ENCODE data around the gene ZC3H12D.

The ZC3H12D gene

DNA sequence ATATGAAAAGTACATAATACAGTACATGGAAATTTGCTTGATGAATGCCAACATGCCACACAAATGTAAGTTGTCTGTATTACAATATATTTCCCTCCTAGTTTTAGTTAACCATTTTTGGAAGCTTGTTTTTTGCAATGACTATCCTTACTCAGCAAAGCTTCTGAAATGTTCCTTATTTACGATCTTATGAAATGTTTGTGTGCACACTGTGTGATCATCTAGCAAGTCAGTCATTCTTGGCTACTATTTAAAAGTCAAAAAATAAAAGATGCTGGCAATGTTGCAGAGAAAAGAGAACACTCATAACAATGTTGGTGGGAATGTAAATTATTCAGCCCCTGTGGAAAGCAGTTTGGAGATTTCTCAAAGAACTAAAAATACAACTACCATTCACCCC, 50.9 kb downstream of the ZC3H12D start:
- H3K36me3 ChIP-seq (ENCODE audit: control insufficient read depth, insufficient read depth, low read length): no peaks in the 10 kb centered on the region
- peaks cover 6% of the 10 kb centered on the region for H3K4me1 ChIP-seq (ENCODE audit: control insufficient read depth, insufficient read depth, low read length)
- H3K27me3 ChIP-seq (ENCODE audit: control insufficient read depth, insufficient read depth, low read length, poor library complexity, severe bottlenecking): no peaks in the 10 kb centered on the region
- no peaks in the 10 kb centered on the region for H3K9me3 ChIP-seq (ENCODE audit: control insufficient read depth, low read length)
- no peak overlapping the region for H3K4me3 ChIP-seq (ENCODE audit: insufficient read depth, low read depth, low read length)
- no peak overlapping the region for H3K27ac ChIP-seq (ENCODE audit: insufficient read depth, low read depth, low read length, poor library complexity, severe bottlenecking)
- 88 to 92% methylated on average over 1 of the region's 1 CpG for WGBS, 2 experiments

DNA sequence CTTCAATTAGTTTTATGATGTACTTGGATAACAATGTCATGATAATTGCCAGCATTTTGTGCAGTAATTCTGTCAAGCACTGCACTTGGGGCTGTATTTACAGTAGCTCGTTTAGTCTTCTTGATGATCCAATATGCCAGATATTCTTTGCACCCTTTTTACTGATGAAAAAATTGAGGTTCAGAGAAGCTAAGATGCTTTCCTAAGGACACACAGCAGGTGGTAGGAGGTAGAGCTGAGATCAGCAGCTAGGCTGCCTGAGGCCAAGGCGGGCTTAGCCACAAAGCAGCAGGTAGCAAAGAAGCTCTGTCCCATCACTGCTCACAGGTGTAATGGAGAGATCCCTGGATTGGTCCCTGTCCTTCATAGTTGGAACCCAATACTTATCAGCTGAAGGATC, 51.4 kb downstream of the ZC3H12D start:
- no peaks in the 10 kb centered on the region for H3K9me3 ChIP-seq (ENCODE audit: control insufficient read depth, low read length)
- H3K36me3 ChIP-seq (ENCODE audit: control insufficient read depth, insufficient read depth, low read length): no peaks in the 10 kb centered on the region
- 81 to 86% methylated on average over 2 of the region's 2 CpGs for WGBS, 2 experiments
- peaks cover 10% of the 10 kb centered on the region for H3K4me1 ChIP-seq (ENCODE audit: control insufficient read depth, insufficient read depth, low read length)
- H3K27me3 ChIP-seq (ENCODE audit: control insufficient read depth, insufficient read depth, low read length, poor library complexity, severe bottlenecking): no peaks in the 10 kb centered on the region
- H3K27ac ChIP-seq (ENCODE audit: insufficient read depth, low read depth, low read length, poor library complexity, severe bottlenecking): no peak overlapping the region
- H3K4me3 ChIP-seq (ENCODE audit: insufficient read depth, low read depth, low read length): no peak overlapping the region

DNA sequence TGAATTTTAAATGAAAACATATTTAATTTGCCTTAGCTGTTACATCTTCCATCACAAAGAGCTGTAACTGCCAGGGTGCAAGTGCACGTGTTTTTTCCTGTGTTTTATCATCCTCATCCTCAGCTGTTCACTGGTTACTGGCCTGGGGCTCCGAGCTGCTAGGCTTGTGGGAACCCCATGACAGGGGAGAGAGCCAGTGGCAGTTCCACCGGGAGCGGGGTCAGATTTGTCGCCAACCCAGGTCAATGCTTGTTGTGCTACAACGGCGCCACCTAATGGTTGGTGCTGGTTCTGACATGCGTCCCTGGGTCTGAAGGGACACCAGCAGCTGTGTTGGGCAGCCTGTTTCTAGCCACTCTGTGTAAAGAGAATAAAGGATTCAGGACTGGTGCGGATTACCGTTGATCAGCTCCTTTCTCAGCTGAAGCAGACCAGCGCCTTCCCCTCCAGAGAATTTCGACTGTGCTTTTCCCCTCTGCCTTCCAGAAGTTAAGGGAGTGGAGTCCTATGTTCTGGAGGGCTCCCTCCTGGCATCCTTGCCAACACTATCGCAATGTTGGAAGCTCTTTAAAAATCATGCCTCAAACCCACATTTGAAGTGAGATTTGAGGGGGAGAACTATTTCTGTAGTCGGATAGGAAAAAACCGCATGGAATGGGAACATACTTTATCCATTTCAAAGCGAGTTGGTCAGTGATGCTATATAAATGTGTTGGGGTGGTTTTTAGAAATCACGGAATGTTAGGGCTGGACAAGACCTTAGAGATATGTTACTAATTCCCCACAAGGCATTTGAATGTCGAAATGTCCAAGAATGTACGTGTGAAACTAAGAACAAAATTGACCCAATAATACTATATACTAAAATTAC, 52.7 kb downstream of the ZC3H12D start:
- Histone ChIP-seq H3K27ac (ENCODE audit: insufficient read depth, low read depth, low read length, poor library complexity, severe bottlenecking) (no peak overlapping the region), H3K9me3 (ENCODE audit: control insufficient read depth, low read length) (no peaks in the 10 kb centered on the region), H3K4me3 (ENCODE audit: insufficient read depth, low read depth, low read length) (no peak overlapping the region), H3K4me1 (ENCODE audit: control insufficient read depth, insufficient read depth, low read length) (peaks cover 10% of the 10 kb centered on the region), H3K36me3 (ENCODE audit: control insufficient read depth, insufficient read depth, low read length) (no peaks in the 10 kb centered on the region), H3K27me3 (ENCODE audit: control insufficient read depth, insufficient read depth, low read length, poor library complexity, severe bottlenecking) (no peaks in the 10 kb centered on the region)
- WGBS, 2 experiments: 37 to 40% methylated on average over 19 of the region's 19 CpGs

DNA sequence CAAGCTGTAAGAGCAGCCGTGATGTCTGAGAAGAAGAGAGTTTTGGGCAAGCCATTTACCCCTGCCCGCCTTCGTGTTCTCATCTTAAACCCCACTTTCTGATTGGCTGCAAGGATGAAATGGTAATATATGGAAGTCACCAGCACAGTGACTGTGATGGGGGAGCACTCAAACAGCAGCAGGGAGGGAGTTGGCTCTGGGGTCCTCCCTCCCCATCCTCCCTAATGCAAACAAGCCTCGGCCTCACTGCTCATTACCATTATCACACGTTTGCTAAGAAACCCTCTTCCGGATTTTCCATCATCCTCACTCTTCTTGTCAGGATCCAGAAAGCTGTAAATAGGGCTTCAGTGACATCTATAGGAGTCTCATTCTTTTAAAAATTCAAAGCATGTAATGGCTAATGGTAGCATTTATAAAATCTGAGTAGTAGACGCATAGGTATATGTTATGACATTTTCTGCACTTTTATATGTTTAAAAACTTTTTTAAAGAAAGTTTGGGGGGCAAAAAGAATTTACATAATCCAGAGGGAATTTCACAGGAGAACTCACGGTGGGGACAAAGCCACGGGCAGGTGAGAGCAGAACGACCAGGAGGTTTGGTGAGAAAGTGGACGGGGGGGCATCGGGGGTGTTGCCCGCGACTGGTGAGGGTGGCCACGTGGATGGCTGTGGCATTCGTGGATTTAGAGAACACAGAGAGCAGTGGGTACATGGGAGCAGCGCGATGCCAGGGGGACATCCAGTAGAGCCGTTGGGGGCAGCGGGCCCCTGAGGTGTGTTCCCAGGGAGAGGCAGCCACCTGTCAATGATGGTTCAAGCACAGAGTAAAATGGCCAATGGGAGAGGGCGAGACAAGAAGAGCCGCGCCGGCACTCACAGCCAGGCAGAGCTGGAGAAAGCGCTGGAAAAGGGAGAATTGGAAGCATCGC, 55.1 kb downstream of the ZC3H12D start:
- no peak overlapping the region for H3K27ac ChIP-seq (ENCODE audit: insufficient read depth, low read depth, low read length, poor library complexity, severe bottlenecking)
- H3K36me3 ChIP-seq (ENCODE audit: control insufficient read depth, insufficient read depth, low read length): no peaks in the 10 kb centered on the region
- H3K27me3 ChIP-seq (ENCODE audit: control insufficient read depth, insufficient read depth, low read length, poor library complexity, severe bottlenecking): no peaks in the 10 kb centered on the region
- whole genome bisulfite sequencing, 2 experiments: 91% methylated on average over 26 of the region's 26 CpGs
- peaks cover 10% of the 10 kb centered on the region for H3K4me1 ChIP-seq (ENCODE audit: control insufficient read depth, insufficient read depth, low read length)
- no peak overlapping the region for H3K4me3 ChIP-seq (ENCODE audit: insufficient read depth, low read depth, low read length)
- H3K9me3 ChIP-seq (ENCODE audit: control insufficient read depth, low read length): no peaks in the 10 kb centered on the region

- Histone ChIP-seq H3K9me3 (ENCODE audit: control insufficient read depth, low read length) (no peaks in the 10 kb centered on the region), H3K27me3 (ENCODE audit: control insufficient read depth, insufficient read depth, low read length, poor library complexity, severe bottlenecking) (no peaks in the 10 kb centered on the region), H3K4me3 (ENCODE audit: insufficient read depth, low read depth, low read length) (no peak overlapping the region), H3K4me1 (ENCODE audit: control insufficient read depth, insufficient read depth, low read length) (peaks cover 16% of the 10 kb centered on the region), H3K36me3 (ENCODE audit: control insufficient read depth, insufficient read depth, low read length) (no peaks in the 10 kb centered on the region), H3K27ac (ENCODE audit: insufficient read depth, low read depth, low read length, poor library complexity, severe bottlenecking) (no peak overlapping the region)
- WGBS, 2 experiments: 94 to 95% methylated on average over 4 of the region's 4 CpGs
Measured at GRCh38 chr6:149428606-149429005, 56.2 kb downstream of the ZC3H12D start.

GRCh38 chr6:149425754-149426153, 59.1 kb downstream of the ZC3H12D start:
- Histone ChIP-seq H3K36me3 (ENCODE audit: control insufficient read depth, insufficient read depth, low read length) (no peaks in the 10 kb centered on the region), H3K4me3 (ENCODE audit: insufficient read depth, low read depth, low read length) (no peak overlapping the region), H3K4me1 (ENCODE audit: control insufficient read depth, insufficient read depth, low read length) (peaks cover 21% of the 10 kb centered on the region), H3K27me3 (ENCODE audit: control insufficient read depth, insufficient read depth, low read length, poor library complexity, severe bottlenecking) (no peaks in the 10 kb centered on the region), H3K9me3 (ENCODE audit: control insufficient read depth, low read length) (no peaks in the 10 kb centered on the region), H3K27ac (ENCODE audit: insufficient read depth, low read depth, low read length, poor library complexity, severe bottlenecking) (no peak overlapping the region)
- WGBS, 2 experiments: 92 to 96% methylated on average over 5 of the region's 5 CpGs

- Histone ChIP-seq H3K4me1 (ENCODE audit: control insufficient read depth, insufficient read depth, low read length) (peaks cover 21% of the 10 kb centered on the region), H3K36me3 (ENCODE audit: control insufficient read depth, insufficient read depth, low read length) (no peaks in the 10 kb centered on the region), H3K9me3 (ENCODE audit: control insufficient read depth, low read length) (no peaks in the 10 kb centered on the region), H3K27ac (ENCODE audit: insufficient read depth, low read depth, low read length, poor library complexity, severe bottlenecking) (no peak overlapping the region), H3K27me3 (ENCODE audit: control insufficient read depth, insufficient read depth, low read length, poor library complexity, severe bottlenecking) (no peaks in the 10 kb centered on the region), H3K4me3 (ENCODE audit: insufficient read depth, low read depth, low read length) (no peak overlapping the region)
- 95% methylated on average over 8 of the region's 8 CpGs for WGBS, 2 experiments
Measured at GRCh38 chr6:149425224-149425623, 59.6 kb downstream of the ZC3H12D start.

- no peak overlapping the region for H3K4me3 ChIP-seq (ENCODE audit: insufficient read depth, low read depth, low read length)
Measured at GRCh38 chr6:149423964-149424440, 60.8 kb downstream of the ZC3H12D start.

GRCh38 chr6:149422581-149422980, 62.2 kb downstream of the ZC3H12D start:
- H3K27me3 ChIP-seq (ENCODE audit: control insufficient read depth, insufficient read depth, low read length, poor library complexity, severe bottlenecking): no peaks in the 10 kb centered on the region
- H3K27ac ChIP-seq (ENCODE audit: insufficient read depth, low read depth, low read length, poor library complexity, severe bottlenecking): no peak overlapping the region
- H3K4me3 ChIP-seq (ENCODE audit: insufficient read depth, low read depth, low read length): no peak overlapping the region
- no peaks in the 10 kb centered on the region for H3K9me3 ChIP-seq (ENCODE audit: control insufficient read depth, low read length)
- 91 to 98% methylated on average over 4 of the region's 4 CpGs for WGBS, 2 experiments
- no peaks in the 10 kb centered on the region for H3K36me3 ChIP-seq (ENCODE audit: control insufficient read depth, insufficient read depth, low read length)
- H3K4me1 ChIP-seq (ENCODE audit: control insufficient read depth, insufficient read depth, low read length): peaks cover 11% of the 10 kb centered on the region

More at GRCh38 chr6:149423964-149424440, 60.8 kb downstream of the ZC3H12D start:
- Histone ChIP-seq H3K4me1 (ENCODE audit: control insufficient read depth, insufficient read depth, low read length) (peaks cover 16% of the 10 kb centered on the region), H3K27ac (ENCODE audit: insufficient read depth, low read depth, low read length, poor library complexity, severe bottlenecking) (no peak overlapping the region), H3K27me3 (ENCODE audit: control insufficient read depth, insufficient read depth, low read length, poor library complexity, severe bottlenecking) (no peaks in the 10 kb centered on the region), H3K9me3 (ENCODE audit: control insufficient read depth, low read length) (no peaks in the 10 kb centered on the region), H3K36me3 (ENCODE audit: control insufficient read depth, insufficient read depth, low read length) (no peaks in the 10 kb centered on the region)
- WGBS, 2 experiments: 53 to 57% methylated on average over 7 of the region's 7 CpGs

GRCh38 chr6:149421132-149421531, 63.7 kb downstream of the ZC3H12D start:
- no peaks in the 10 kb centered on the region for H3K36me3 ChIP-seq (ENCODE audit: control insufficient read depth, insufficient read depth, low read length)
- 89 to 97% methylated on average over 4 to 5 of the region's 5 CpGs for WGBS, 2 experiments
- H3K4me1 ChIP-seq (ENCODE audit: control insufficient read depth, insufficient read depth, low read length): peaks cover 11% of the 10 kb centered on the region
- H3K9me3 ChIP-seq (ENCODE audit: control insufficient read depth, low read length): no peaks in the 10 kb centered on the region
- no peak overlapping the region for H3K4me3 ChIP-seq (ENCODE audit: insufficient read depth, low read depth, low read length)
- H3K27ac ChIP-seq (ENCODE audit: insufficient read depth, low read depth, low read length, poor library complexity, severe bottlenecking): no peak overlapping the region
- H3K27me3 ChIP-seq (ENCODE audit: control insufficient read depth, insufficient read depth, low read length, poor library complexity, severe bottlenecking): no peaks in the 10 kb centered on the region

All from ectodermal cell (in vitro differentiated cells).